GM19467 (cell line): Measurements from ENCODE around the gene ZBTB7C.

Experiments used
- ATAC-seq: cut with Tn5 transposase; IDR thresholded peaks from one replicate; pipeline ENCODE4 v1.9.1; 2021; ENCODE audit warnings: mild to moderate bottlenecking, moderate library complexity; ENCODE audit not compliant: unreplicated experiment

The ZBTB7C gene

GRCh38 chr18:48074929-48075706 is 334.1 kb downstream of the ZBTB7C start:
- no peak for ATAC-seq

- no peak for ATAC-seq
These were observed 335.8 kb downstream of the ZBTB7C start for GRCh38 chr18:48073211-48073930.

DNA sequence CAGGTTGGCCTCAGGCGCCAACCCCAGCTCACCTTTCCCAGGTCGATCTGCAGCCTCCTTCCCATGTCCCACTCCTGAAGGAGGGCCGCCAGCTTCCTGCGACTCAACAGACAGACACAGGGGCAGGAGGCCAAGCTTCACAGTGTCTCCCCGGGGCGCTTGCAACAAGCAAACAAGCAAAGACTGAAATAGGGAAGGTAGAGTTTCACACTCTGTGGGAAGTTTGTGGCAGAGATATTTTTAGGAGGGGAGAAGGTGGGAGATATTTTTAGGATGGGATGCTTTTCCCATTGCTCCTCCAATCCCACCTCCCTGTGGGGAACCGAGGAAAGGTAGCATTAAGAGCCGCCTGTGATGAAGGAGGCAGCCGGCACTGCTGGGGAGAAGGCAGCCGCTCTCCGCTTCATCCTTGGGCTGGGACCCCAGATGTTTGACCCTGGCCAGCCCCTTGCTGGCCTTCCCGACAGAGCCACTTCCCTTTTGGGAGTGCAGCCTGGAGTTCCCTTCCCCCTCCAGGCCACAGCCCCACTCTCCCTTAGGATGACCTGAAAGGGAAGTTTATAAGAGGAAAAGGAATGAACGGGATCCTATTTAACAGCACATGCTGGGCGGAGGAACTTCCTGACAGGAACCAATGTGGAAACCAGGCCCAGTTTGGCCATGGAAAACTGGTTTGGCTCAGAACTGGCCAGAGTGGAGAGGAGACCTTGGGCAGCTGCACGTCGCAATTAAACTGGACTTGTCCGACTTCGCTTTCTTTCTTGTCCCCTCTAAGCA is 336.6 kb downstream of the ZBTB7C start:
- no peak for ATAC-seq

DNA sequence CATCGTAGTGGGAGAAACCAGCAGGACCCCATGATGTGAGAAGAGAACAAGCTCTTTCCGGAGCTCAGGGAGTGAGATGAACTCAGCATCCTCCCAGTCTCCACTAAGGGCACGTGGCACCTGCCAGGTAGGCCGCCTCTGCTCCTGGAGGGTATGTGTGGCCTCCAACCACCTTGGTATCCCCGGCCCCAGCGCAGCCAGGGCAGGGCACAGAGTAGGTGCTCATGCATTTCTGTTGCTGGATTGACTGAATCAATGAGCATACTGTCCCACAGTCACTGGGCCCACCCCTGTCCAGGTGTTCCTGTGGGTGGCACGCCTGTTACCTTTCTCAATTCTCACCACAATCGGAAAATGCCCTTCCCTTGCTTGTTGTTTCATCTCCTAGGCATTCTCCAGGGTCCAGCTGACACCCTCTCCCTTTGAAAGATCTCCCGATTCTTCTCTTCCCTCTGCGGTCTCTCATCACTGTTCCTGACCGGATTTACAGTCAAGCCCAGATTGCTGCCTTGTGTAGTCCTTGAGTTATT is 340.2 kb downstream of the ZBTB7C start:
- ATAC-seq: no peak

DNA sequence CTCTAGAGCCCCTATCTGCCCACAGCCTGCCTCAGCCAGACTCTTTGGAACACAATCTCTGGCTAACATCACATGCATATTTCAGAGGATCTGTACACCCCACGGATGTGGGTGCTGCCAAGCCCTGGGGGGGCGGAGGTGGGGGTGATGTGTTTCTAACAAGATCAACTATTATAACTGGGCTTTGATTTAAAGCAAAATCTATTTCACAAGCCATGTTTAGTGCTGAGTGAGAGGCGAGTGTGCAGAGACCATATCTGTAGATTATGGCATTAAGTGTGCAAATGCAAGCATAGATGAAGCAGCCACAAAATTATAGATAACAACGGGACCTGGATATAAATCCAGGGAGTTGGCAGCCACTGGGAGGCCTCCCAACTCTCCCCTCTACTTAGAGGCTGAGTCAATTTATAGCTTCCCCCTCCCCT is 342.9 kb downstream of the ZBTB7C start:
- no peak for ATAC-seq

- no peak for ATAC-seq
These were observed 343.6 kb downstream of the ZBTB7C start for GRCh38 chr18:48065601-48065995.

GRCh38 chr18:48064978-48065600 is 344.1 kb downstream of the ZBTB7C start:
- no peak for ATAC-seq

DNA sequence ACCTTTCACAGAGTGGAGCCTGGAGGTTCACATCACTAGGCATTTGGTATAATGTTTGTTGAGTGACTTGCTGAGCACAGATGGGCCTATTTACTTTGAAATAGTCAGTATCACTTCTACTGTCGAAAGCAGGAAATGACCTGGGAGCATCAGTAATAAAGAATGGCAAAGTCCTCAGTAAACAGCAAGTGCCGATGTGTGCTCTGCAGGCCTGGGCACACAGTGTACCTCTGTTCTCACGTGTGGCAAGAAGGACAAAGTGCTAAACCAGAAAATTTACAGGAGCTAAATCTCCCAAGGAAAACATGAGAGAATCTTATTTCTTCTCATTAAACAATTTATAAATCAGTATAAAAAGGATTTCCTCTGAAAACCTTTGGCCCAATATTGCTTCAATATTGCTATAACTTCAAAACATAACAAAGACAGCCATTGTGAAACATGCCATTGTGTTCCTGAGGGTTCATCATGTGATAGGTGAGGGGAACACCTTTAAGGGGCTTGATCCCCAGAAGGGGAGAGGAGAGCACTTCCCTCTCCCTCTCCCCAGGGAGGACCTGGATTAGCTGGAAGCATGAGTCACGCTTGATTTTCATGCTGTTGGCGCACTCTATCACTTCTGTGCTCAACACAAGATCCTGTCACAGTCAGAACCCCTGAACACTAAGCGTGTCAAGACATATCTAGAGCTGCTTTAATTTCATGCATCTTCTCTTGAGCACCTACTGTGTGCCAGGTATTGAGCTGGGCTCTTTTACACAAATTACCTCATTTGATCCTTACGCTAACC is 347.2 kb downstream of the ZBTB7C start:
- ATAC-seq: no peak

GRCh38 chr18:48060970-48061369 is 348.2 kb downstream of the ZBTB7C start:
- no peak for ATAC-seq

DNA sequence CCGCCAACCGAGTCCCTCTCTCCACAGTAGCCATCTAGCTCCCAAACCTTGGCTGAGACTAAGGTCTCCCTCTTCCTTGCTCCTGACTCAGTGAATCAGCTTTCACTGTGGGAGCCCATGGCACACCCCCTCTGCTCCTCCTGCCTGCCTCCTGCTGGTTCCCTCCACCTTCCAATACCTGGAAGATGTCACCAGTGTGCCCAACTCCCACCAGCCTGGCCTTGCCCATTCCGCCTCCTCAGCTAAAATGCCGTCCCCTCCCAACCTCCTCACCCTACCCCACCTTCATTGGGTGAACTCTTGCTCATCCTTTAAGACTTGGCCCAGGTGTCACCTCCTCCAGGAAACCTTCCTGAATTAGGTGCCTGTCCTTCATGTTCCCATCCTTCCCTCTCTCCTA is 348.8 kb downstream of the ZBTB7C start:
- no peak for ATAC-seq

DNA sequence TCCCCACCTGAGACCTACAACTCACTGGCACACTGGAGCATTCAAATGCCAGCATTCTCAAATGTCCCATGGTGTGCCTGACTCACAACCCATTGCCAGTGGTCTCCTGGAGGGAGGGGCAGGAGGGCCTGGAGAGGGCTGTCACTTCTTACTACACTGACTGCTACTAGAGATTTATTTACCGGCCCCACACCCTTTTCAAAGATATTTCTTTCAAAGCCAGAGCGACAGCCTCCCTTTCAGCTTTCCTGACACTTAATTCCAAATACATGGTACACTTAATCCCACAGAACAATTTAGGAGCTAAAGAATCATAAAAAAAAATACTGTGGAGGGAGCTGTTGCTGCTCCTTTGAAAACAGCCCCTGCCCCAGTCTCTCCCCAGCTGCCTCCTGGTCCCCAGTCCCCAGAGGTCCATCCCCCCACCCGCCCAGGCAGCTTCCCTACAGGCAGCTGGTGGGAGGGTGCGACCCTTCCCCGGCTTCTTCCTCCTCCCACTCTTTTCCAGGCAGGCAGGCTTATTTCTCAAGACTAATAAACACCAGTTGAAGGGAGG is 349.6 kb downstream of the ZBTB7C start:
- no peak for ATAC-seq

DNA sequence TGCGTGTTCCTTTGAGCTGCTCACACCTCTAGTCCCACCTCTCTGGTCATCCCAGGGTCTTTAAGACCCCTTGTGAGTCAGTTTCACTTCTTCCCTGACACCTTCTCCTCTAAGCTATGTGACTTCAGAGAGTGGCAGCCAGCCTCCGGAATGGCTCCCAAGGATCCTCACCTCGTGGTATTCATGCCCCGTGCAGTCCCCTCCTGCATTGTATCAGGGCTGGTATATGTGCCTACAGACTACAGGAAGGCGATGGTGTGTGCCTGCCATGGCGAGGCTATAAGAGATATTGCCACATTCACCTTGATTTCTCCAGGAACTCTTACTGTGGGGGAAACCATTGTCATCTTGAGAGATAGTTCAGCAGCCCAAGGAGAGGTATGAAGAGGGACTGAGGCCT is 350.7 kb downstream of the ZBTB7C start:
- ATAC-seq: no peak

GRCh38 chr18:48057018-48057417 is 352.2 kb downstream of the ZBTB7C start:
- ATAC-seq: no peak

DNA sequence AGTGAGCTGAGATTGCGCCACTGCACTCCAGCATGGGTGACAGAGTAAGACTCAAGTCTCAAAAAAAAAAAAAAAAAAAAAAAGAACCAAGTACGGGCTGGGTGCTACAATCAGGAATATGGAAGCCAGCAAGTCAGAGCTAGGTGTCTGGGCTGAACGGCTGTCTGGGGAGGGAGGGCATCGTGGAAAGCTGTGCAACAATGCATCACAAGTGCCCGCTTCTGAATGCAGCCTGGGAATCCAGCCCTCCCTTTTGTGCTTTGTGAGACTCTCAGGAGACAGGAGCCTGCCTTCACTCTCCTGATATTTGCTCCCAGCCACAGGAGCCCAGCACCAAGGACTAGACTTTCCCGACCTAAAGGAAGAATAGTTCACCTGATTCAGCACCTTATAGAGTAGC is 353.8 kb downstream of the ZBTB7C start:
- no peak for ATAC-seq

DNA sequence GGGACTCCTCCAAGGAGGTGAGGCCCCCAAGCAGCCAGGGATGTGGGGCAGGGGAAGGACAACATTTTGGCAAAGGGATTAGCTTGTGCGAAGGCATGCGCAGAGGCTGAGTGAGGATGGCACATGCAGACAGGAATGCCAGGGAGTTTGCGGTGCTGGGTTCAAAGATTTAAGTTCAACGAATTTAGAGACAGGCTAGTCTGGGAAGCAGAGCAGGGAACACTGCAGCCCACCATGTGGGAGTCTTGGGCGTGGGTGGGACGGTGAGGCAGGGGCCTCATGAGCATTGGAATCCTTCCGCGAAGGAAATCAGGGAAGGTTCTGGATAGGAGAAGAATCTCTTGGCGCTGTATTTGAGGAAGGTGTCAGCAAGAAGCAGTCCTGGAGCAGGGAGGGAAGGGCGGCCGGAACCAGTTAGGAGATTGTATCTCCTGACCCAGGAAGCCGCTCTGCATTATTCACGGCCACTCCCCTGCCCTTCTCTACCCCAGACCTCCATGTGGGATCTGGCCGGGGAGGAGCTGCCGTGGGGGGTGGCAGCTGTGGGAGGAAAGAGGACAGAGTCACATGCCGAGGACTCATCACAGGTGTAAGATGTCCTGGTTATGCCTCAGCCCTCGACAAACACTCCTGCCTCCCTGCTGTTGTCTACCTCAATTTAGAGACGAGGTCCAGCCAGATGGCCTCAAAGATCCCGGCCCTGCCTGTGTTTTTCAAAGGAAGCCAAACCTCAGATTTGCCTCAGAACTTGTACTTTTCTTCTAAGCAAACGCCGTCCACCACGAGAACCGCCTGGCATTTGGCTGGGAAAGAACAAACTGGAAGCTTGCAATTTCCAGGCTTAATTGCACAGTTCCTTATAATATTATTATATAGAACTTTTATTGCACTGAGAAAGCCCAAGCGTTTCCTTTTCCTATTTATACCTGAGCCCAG is 355.0 kb downstream of the ZBTB7C start:
- ATAC-seq: no peak

DNA sequence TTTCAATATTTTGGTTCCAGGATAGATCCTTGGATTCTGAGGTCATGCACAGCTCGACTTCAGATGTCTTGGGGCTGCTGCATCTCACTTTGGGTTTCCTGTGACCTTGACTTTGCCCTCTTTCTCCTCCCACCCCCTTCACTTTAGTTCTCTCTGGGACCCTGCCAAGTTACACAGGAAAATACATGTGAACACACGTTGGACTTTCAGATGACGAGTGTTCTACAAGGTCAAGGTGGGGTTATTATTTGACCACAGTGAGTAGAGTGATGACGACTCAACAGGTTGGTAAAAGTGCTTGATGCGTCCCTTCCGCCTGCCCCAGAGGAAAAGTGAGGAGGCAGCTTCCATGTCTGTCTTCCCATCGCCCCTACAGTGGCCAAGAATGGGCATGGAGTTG is 356.3 kb downstream of the ZBTB7C start:
- ATAC-seq: no peak

GRCh38 chr18:48051945-48052840 is 357.0 kb downstream of the ZBTB7C start:
- no peak for ATAC-seq

DNA sequence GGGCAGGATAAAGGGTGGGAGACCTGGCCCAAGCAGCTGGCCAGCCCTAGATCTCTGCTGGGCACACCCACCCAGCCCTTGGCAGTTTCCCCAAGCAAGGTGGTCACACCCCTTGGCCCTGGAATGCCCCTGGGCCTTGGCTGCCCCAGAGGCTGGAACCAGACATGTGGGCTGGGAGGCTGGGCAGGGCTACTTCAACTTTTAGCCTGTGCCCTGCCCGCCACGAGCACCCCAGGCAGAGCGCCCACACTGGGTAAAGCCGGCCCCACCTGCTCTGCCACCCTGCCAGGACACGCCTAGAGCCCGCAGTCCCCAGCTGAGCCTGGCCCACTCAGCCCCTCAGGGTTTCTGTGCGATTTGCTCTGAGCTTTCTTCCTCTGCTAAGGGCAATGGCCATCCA is 359.0 kb downstream of the ZBTB7C start:
- ATAC-seq: no peak
